Breast epithelium (tissue), 3 donors: ENCODE measurements around the gene B4GALNT4.
"Not testable (repeated sequence)": the region's sequence is repeated elsewhere in the genome, so short reads cannot be mapped to it uniquely, and the experiment has no call there.

ENCODE experiments used
- CTCF ChIP-seq, 3 donors: fragments of 450-650 bp; IDR thresholded peaks; one replicate each; pipeline ENCODE4 v1.5.1; 2016 to 2017; ENCODE audit warnings: antibody characterized with exemption in 3 of 3, mild to moderate bottlenecking in 3 of 3, moderate library complexity in 3 of 3
- POLR2A ChIP-seq: fragments of 450-650 bp; IDR thresholded peaks from one replicate; pipeline ENCODE4 v1.6.1; 2016; ENCODE audit warnings: antibody characterized with exemption, mild to moderate bottlenecking, moderate library complexity
- POLR2AphosphoS5 ChIP-seq, 3 donors: sonication (generic); formaldehyde crosslinking; IDR thresholded peaks; one replicate each; pipeline ENCODE4 v1.6.1; 2017; ENCODE audit warnings: antibody characterized with exemption in 3 of 3

- not testable (repeated sequence) for TF ChIP-seq CTCF (IDR thresholded peaks at IDR 0.05); POLR2AphosphoS5 (IDR thresholded peaks at IDR 0.05); POLR2A
These were observed 49.4 kb upstream of the B4GALNT4 start for GRCh38 chr11:319888-320273.
